K562 (cell line): Measurements from ENCODE around the gene SAXO2.

Experiments
- PHF8 ChIP-seq: fragments of 200-600 bp; sonication (generic); IDR thresholded peaks from 2 replicates; pipeline ENCODE4 v1.6.1; 2012; ENCODE audit warnings: mixed run types, mild to moderate bottlenecking, inconsistent platforms, low read length, moderate library complexity, borderline replicate concordance
- RBM34 ChIP-seq: fragments of 200-400 bp; formaldehyde crosslinking; IDR thresholded peaks from 2 replicates; pipeline ENCODE4 v1.6.1; 2018; ENCODE audit warnings: low read length, borderline replicate concordance; ENCODE audit not compliant: insufficient read depth
- TF ChIP-seq, protein P1 (sequence below), 3 experiments: IDR thresholded peaks in 2 of 3; conservative IDR thresholded peaks in 1 of 3; 2 replicates each; pipeline ENCODE4 v1.5.1; 2011 to 2012; ENCODE audit warnings: low read length in 3 of 3, mild to moderate bottlenecking in 3 of 3, control low read depth in 2 of 3, improper control_type of control experiment in 1 of 3, inconsistent platforms in 1 of 3, low read depth in 1 of 3, mixed read lengths in 1 of 3, moderate library complexity in 1 of 3; ENCODE audit not compliant: insufficient read depth in 2 of 3

DNA sequence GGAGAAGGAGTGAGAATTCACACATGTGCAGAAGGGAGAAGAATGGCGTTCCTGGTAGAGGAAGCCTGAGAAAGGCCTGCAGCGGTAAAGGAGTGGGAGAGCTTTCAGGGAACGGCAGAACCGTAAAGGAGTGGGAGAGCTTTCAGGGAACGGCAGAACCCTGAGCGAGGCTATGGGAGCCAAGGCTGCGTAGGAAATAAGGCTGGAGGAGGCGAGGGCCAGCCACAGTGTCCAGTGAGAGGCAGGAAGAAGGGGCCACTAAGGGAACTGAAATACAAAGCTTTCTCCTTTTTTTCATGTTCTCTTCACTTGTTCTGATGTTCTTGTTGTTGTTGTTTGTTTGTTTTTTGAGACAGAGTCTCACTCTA is 45.1 kb downstream of the SAXO2 start:
- TF ChIP-seq, protein P1, sequence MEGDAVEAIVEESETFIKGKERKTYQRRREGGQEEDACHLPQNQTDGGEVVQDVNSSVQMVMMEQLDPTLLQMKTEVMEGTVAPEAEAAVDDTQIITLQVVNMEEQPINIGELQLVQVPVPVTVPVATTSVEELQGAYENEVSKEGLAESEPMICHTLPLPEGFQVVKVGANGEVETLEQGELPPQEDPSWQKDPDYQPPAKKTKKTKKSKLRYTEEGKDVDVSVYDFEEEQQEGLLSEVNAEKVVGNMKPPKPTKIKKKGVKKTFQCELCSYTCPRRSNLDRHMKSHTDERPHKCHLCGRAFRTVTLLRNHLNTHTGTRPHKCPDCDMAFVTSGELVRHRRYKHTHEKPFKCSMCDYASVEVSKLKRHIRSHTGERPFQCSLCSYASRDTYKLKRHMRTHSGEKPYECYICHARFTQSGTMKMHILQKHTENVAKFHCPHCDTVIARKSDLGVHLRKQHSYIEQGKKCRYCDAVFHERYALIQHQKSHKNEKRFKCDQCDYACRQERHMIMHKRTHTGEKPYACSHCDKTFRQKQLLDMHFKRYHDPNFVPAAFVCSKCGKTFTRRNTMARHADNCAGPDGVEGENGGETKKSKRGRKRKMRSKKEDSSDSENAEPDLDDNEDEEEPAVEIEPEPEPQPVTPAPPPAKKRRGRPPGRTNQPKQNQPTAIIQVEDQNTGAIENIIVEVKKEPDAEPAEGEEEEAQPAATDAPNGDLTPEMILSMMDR (IDR thresholded peaks at IDR 0.05 in 2 of 3, conservative IDR thresholded peaks at IDR 0.05 in 1 of 3; ENCODE audit: insufficient read depth in 2 of 3, low read depth in 1 of 3, low read length in 3 of 3) = no peak
- TF ChIP-seq RBM34 (no peak), PHF8 (no peak)
